NT2/D1 (cell line): ENCODE results near the gene ELP2.

ENCODE experiments used
- SUZ12 ChIP-seq: IDR thresholded peaks from 2 replicates; pipeline ENCODE4 v1.6.1; 2011; ENCODE audit not compliant: insufficient read length, insufficient read depth; ENCODE audit errors: extremely low read depth
- YY1 ChIP-seq: IDR thresholded peaks from 2 replicates; pipeline ENCODE4 v1.6.1; 2011; ENCODE audit not compliant: insufficient read length, insufficient read depth
- ZNF274 ChIP-seq: IDR thresholded peaks from 2 replicates; pipeline ENCODE4 v1.6.1; 2011; ENCODE audit warnings: mild to moderate bottlenecking, low read depth, low read length

DNA sequence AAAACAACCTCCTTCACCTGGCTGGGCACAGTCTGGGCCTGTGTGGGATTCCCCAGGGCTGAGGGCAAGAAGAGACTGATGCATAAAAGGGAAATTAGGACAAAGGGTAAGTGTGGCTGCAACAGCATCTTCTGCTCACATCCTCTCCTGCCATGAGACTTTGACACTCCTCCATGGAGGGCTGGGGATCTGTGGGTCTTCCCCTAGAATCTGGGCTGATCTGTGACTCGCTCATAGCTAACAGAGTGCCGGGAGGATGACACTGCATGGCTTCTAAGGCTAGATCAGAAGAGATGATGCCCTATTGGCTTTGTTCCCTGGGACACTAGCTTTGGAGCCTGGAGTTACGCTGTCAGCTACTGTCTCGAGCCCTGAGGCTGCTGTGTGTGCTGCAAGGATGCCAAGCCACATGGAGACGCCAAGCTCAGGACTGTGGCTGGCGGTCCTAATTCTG is 81.9 kb downstream of the ELP2 start:
- no peak for TF ChIP-seq ZNF274
- no peak for TF ChIP-seq YY1
- no peak for TF ChIP-seq SUZ12
